SH-SY5Y (cell line): ENCODE results near the gene CEP350.

ENCODE experiments used
- GATA2 ChIP-seq: IDR thresholded peaks from 2 replicates; pipeline ENCODE4 v1.6.1; 2011; ENCODE audit warnings: mild to moderate bottlenecking, low read depth, low read length
- GATA3 ChIP-seq: IDR thresholded peaks from 2 replicates; pipeline ENCODE4 v1.6.1; 2011; ENCODE audit warnings: low read depth, mild to moderate bottlenecking, low read length, moderate library complexity

DNA sequence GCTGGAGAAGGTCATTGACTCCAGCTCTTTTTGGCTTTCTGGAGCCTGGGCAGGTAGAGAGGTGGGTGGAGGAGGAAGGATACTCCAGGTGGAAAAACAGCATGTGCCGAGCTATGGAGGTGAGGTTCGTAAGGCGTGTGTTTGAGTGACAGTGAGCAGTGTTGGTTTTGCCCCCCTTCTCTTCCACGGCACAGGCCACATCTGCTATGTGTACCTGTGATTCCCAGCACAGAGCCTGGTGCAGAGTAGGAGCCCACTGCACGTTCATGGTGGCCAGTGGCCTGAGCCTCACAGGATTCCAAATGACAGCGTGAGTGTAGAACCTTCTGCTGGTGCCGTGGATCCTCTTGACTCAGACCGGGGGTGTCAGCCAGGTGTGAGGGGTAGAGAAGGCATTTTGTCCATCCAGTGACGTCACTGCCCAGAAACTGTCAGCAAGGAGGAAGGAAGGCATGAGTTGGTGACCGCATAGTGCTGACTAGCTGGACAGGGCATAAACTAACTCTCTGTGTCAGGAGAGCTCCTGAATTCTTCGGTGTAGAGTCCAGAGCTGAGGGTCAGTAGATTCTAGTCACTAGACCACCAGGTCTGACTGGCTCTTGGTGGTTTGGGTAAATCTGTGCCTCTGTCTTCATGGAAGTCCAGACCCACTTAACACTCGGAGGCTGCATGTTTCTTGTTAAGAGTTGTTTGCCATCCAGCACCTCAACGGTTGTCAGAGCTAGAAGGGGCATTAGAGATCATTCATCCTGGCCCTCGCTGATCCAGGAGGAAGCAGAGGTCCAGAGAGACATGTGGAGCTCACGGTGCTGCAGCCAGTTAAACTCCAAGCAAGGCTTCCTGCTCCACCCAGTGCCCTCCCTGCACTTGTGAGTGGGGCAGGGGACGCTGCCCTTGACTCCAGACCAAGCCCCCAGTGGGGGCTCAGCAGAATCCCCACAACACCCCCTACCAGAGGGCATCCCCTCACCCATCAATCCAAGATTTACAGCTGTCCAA, 203.8 kb downstream of the CEP350 start:
- TF ChIP-seq GATA2 (no peak), GATA3 (no peak)
